ENCODE results near the gene DCST1.

DNA sequence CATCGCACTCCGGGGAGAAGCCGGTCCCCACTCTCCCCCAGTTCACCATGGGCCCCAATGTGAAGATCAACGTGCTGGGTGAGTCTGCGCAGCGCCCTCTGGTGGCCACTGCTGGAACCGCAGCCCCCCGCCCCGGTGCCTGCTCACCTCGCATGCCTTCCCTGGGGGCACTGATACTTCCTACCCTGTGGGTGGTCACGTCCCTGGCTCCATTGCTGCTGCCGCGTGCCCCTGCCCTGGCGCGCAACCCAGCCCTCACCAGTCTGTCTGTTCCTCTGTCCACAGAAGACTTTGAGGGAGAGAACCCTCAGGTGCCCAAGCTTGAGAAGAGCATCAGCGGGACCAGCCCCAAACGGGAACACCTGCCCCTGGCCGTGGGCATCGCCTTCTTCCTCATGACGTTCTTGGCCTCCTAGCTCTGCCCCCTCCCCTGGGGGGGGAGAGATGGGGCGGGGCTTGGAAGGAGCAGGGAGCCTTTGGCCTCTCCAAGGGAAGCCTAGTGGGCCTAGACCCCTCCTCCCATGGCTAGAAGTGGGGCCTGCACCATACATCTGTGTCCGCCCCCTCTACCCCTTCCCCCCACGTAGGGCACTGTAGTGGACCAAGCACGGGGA is 52.6 kb downstream of the DCST1 start:
- TF ChIP-seq SUZ12 (IDR thresholded peaks at IDR 0.05; ENCODE audit: extremely low read depth, insufficient read depth, insufficient read length) (no peak), YY1 (IDR thresholded peaks at IDR 0.05; ENCODE audit: insufficient read depth, insufficient read length) (no peak)
